Ovary (tissue), 9 donors: ENCODE results near the gene RNF166. TPM values are rescaled to one million over a fixed set of nuclear protein-coding genes. Genes with fewer than 3 reads are reported as not detected.
A peak's percentile ranks its signal among the peaks of the same experiment; 100 is the strongest.

ENCODE experiments used
- DNase-seq, 5 donors: peaks; one replicate each; pipeline ENCODE4 v3.0.0-alpha.2; 2019 to 2020
- H3K27ac ChIP-seq, 2 donors: fragments of 200-600 bp; one replicate each; pipeline versions ENCODE4 v1.5.1 to v1.8.0; 2019 to 2022
- H3K27me3 ChIP-seq: fragments of 200-600 bp; one replicate; pipeline ENCODE4 v1.8.0; 2022
- H3K36me3 ChIP-seq: fragments of 200-600 bp; sonication (generic); one replicate; pipeline ENCODE4 v1.5.1; 2019
- H3K4me1 ChIP-seq: one replicate; pipeline ENCODE4 v1.8.1; 2013; ENCODE audit warnings: mild to moderate bottlenecking, moderate library complexity; ENCODE audit not compliant: insufficient read depth
- H3K4me3 ChIP-seq: fragments of 200-600 bp; sonication (generic); one replicate; pipeline ENCODE4 v1.5.1; 2017
- H3K9me3 ChIP-seq, 2 donors: fragments of 200-600 bp in 1 of 2; sonication (generic) in 1 of 2; one replicate each; pipeline versions ENCODE4 v1.5.1 to v1.8.1; 2013 to 2019; ENCODE audit warnings: mild to moderate bottlenecking in 1 of 2, moderate library complexity in 1 of 2
- EP300 ChIP-seq: sonication (generic); formaldehyde crosslinking; IDR thresholded peaks from one replicate; pipeline ENCODE4 v1.6.1; 2017; ENCODE audit warnings: antibody characterized with exemption
- POLR2A ChIP-seq: fragments of 450-650 bp; IDR thresholded peaks from one replicate; pipeline ENCODE4 v1.6.1; 2017; ENCODE audit warnings: antibody characterized with exemption, mild to moderate bottlenecking, moderate library complexity
- WGBS, 3 donors: extraction: QIAGEN DNeasy Blood & Tissue Kit in 1 of 3; methylation state at CpG; one replicate each; pipeline versions ENCODE4 v1.1.5 to v1.1.7; 2013 to 2017; 5-methylcytosine and 5-hydroxymethylcytosine counted together
- intact Hi-C, 4 donors: fragments of 100-400 bp; cut with DNase I; formaldehyde crosslinking; loops; one replicate each; pipeline versions ENCODE4 v1.11.0 to v1.15.1; 2022 to 2023
- polyA plus RNA-seq, 2 donors: library from polyadenylated mRNA; stranded (reverse); fragments of 200-250 nt in 1 of 2; fragments of 350-450 nt in 1 of 2; fragmentation: Illumina TruSeq in 1 of 2; extraction: RNeasy Lipid Tissue Mini Kit (QIAGEN cat#74804) in 1 of 2; gene quantifications; one replicate each; pipeline ENCODE4 v1.2.3, GENCODE V29; 2013 to 2014
- total RNA-seq, 7 donors: library from RNA; depleted of rRNA in 2 of 7; stranded (reverse); fragments of >200 nt in 2 of 7; fragmentation: NEBNext Ultra II Directional in 3 of 7; extraction: Animal tissue kit (Norgen Biotek cat#: 25700) in 3 of 7; gene quantifications; one replicate each; pipeline versions ENCODE4 v1.1.0 to v1.2.4, GENCODE V29; 2016 to 2023
- TF ChIP-seq, protein P1 (sequence below), 3 donors: fragments of 450-650 bp in 2 of 3; fragments of 200-600 bp in 1 of 3; IDR thresholded peaks; one replicate each; pipeline versions ENCODE4 v1.5.1 to v1.8.0; 2016 to 2022; ENCODE audit warnings: antibody characterized with exemption in 3 of 3, mild to moderate bottlenecking in 1 of 3
- donor health status: DM: no; HTN: no; CAD: no; lungs with moderate emphysema.
- donor health status: DM: no; HTN: no; CAD: no.
- donor health status: Bipolar disorder and iron deficiency.
- donor health status: DM: yes; HTN: yes; CAD: no.
- donor health status: DM: no; HTN: no; CAD: no.
- donor health status: DM: yes; HTN: yes; CAD: no.

Gene RNF166
- total and polyA plus RNA-seq, 9 donors, result 4.7 to 26.5 (median 20.9) TPM

DNA sequence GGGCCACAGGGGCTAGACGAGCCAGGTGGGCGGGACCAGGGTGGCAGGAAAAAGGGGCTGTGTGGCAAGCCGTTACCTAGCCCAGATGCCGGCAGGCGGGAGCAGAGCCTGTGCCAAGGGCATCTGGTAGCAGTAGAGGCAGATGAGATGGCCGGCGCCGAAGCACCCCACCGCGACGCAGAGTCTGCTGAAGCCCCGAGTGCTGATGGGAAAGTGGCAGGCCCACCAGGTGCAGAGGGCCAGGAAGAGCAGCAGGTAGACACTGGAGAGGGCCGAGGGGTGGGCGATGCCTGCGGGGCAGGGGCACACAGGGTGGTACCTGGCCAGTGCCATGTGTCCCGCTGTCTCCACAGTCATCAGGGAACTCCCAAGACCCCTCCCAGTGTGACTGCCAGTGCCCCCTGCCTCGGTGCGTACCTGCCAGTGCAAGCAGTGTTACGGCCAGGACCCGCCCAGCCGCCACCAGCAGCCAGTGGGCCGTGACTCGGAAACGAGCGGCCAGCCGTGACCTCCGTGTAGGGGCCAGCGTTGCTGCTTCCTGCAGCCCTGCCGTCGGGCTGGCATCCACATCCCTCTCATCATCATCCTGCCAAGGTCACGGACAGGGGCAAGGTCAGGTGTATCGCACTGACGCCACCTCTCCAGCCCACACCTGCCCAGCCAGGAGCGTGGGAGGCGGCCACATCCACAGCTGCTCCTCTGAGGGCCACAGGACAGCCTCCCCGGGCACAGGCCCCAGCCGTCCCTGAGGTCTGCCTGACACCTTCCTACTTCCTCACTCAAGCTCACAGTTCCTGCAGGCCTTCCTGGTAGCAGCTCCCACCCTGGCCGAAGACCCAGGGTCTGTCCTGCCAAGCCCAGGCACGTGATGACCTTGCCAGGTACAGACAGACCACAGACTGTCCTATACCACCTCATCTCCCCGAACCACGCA lies 32.2 kb upstream of the RNF166 start:
- Histone ChIP-seq H3K4me3 (no peak overlapping the region), H3K27ac (no peak overlapping the region), H3K4me1 (no peaks in the 10 kb centered on the region), H3K27me3 (no peaks in the 10 kb centered on the region), H3K9me3 (no peaks in the 10 kb centered on the region), H3K36me3 (no peaks in the 10 kb centered on the region)
- TF ChIP-seq, protein P1, sequence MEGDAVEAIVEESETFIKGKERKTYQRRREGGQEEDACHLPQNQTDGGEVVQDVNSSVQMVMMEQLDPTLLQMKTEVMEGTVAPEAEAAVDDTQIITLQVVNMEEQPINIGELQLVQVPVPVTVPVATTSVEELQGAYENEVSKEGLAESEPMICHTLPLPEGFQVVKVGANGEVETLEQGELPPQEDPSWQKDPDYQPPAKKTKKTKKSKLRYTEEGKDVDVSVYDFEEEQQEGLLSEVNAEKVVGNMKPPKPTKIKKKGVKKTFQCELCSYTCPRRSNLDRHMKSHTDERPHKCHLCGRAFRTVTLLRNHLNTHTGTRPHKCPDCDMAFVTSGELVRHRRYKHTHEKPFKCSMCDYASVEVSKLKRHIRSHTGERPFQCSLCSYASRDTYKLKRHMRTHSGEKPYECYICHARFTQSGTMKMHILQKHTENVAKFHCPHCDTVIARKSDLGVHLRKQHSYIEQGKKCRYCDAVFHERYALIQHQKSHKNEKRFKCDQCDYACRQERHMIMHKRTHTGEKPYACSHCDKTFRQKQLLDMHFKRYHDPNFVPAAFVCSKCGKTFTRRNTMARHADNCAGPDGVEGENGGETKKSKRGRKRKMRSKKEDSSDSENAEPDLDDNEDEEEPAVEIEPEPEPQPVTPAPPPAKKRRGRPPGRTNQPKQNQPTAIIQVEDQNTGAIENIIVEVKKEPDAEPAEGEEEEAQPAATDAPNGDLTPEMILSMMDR (IDR thresholded peaks at IDR 0.05), result no peak
- no peak for TF ChIP-seq POLR2A
- TF ChIP-seq EP300, result no peak
- intact Hi-C loops, result loop anchor here in 3 of 4 donors (2.0 to 10.0 kb wide), 3 partner anchors 74 to 479 kb away; partner anchors contain the start of gene ZNF778 (in 2 of the 3)
- DNase-seq, result no peak
- WGBS, 3 donors, result 77 to 82% (median 80%) methylated on average over 39 to 41 of the region's 41 CpGs

DNA sequence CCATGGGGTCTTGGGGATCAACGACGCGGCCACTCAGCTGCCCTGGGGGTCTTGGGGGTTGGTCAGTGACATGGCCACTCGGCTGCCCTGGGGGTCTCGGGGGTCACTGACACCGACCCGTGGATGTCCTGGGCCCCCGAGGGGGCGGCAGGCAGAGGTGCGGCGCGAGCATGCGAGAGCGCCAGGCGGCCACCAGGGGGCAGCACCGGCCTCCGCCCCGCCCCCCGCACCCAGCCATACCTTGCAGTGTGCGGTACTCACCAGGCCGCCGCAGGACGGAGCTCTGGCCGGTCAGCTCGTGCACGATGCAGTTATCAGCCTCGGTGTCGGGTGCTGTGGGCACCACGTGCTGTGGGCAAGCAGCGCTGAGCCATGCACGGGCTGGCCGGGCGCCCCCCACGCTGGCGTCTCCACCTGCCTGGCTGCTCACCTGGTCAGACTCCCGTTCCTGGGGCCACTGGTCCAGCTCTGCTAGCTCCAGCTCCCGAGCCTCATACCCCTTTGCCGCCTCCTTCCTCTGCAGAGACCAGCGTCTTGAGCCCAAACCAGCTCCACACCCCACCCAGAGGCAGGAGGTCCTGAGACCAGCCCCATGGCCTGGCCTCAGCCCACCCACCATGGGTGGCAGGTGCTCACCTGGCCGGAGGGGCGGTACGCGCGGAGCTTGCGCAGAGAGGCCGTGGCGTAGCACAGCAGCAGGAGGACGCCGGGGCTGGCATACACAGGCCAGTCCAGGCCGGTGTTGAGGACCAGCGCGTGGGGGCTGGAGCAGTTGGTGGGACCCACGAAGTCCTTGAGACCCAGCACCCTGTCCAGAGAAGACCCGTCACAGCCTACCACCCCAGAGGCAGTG lies 31.3 kb upstream of the RNF166 start:
- H3K27ac ChIP-seq, result no peak overlapping the region
- H3K36me3 ChIP-seq, result no peaks in the 10 kb centered on the region
- H3K4me1 ChIP-seq, result no peaks in the 10 kb centered on the region
- WGBS, 3 donors, result 37 to 77% (median 42%) methylated on average over 21 to 54 of the region's 54 CpGs
- intact Hi-C loops, result loop anchor here in 3 of 4 donors (2.0 to 10.0 kb wide), 3 partner anchors 75 to 480 kb away; partner anchors contain the start of gene ZNF778 (in 2 of the 3)
- H3K27me3 ChIP-seq, result no peaks in the 10 kb centered on the region
- H3K9me3 ChIP-seq, result no peaks in the 10 kb centered on the region
- peak; percentile 62 to 86 (median 77) for DNase-seq
- TF ChIP-seq, protein P1 (IDR thresholded peaks at IDR 0.05), result peak; percentile 97 to 99 (median 98)
- TF ChIP-seq POLR2A, result no peak
- H3K4me3 ChIP-seq, result no peak overlapping the region

DNA sequence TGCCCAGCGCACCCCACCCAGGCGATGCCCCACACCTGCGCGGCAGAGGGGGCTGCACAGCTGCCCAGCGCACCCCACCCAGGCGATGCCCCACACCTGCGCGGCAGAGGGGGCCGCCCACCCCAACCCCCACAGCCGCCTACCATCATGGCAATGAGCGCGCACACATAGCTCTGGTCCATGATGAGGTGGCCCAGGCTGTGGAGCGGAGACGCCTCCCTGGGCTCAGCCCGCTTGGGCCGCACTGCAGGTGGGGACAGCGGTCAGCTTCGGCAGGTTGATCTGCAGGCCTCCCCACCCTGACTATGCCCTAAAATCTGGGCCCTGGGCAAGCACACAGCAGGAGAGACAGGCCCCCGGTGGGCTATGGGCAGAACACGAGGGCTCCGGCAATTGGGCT lies 30.3 kb upstream of the RNF166 start:
- no peak overlapping the region for H3K27ac ChIP-seq
- no peak overlapping the region for H3K4me3 ChIP-seq
- H3K9me3 ChIP-seq, result no peaks in the 10 kb centered on the region
- WGBS, 3 donors, result 93% methylated on average over 12 to 21 of the region's 21 CpGs
- no peaks in the 10 kb centered on the region for H3K27me3 ChIP-seq
- intact Hi-C loops, result loop anchor here in 2 of 4 donors (5.0 to 10.0 kb wide), 2 partner anchors 478 to 481 kb away; partner anchors contain the start of gene ZNF778 (in 2 of the 2)
- no peak for DNase-seq
- no peaks in the 10 kb centered on the region for H3K36me3 ChIP-seq
- TF ChIP-seq POLR2A (no peak), EP300 (no peak)
- TF ChIP-seq, protein P1 (IDR thresholded peaks at IDR 0.05), result no peak
- H3K4me1 ChIP-seq, result no peaks in the 10 kb centered on the region

DNA sequence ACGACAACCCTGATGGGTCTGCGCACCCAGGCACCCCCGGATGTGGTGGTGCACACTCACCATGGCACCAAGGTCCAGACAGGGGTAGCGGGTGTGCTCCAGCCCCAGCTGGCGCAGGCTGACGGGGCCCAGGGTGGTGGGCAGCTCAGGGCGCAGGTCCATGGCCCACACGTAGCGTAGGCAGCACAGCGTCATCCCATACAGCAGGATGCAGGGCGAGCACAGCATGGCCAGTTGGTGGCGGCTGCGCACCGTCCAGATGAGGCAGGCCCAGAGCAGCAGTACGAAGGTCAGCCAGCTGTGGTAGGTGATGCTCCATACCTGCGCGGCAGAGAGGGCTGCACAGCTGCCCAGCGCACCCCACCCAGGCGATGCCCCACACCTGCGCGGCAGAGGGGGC lies 29.9 kb upstream of the RNF166 start:
- Histone ChIP-seq H3K27me3 (no peaks in the 10 kb centered on the region), H3K4me1 (no peaks in the 10 kb centered on the region), H3K9me3 (no peaks in the 10 kb centered on the region), H3K36me3 (no peaks in the 10 kb centered on the region), H3K27ac (no peak overlapping the region), H3K4me3 (no peak overlapping the region)
- intact Hi-C loops, result loop anchor here in 2 of 4 donors (5.0 to 10.0 kb wide), 2 partner anchors 479 to 481 kb away; partner anchors contain the start of gene ZNF778 (in 2 of the 2)
- no peak for DNase-seq
- WGBS, 3 donors, result 86 to 92% (median 91%) methylated on average over 17 to 21 of the region's 21 CpGs
- TF ChIP-seq POLR2A (no peak), EP300 (no peak)
- TF ChIP-seq, protein P1 (IDR thresholded peaks at IDR 0.05), result no peak
